ENCODE measurements around the gene FKBP4.

FKBP4 gene

DNA sequence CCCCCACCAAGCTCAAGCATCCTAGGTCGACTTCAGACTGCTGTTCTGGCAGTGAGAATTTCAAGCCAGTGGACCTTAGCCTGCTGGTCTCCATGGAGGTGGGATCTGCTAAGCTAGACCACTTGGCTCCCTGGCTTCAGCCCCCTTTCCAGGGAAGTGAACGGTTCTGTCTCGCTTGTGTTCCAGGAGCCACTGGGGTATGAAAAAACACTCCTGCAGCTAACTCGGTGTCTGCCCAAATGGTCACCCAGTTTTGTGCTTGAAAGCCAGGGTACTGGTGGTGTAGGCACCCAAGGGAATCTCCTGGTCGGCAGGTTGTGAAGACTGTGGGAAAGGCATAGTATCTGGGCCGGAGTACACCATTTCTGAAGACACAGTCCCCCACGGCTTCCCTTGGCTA lies 44.6 kb upstream of the FKBP4 start:
- Histone ChIP-seq H3K4me3 (replicated peaks; ENCODE audit: insufficient read depth, low read length) (no peak overlapping the region), H3K27ac (replicated peaks) (no peak overlapping the region), H3K27me3 (ENCODE audit: insufficient read depth, poor library complexity, severe bottlenecking) (peaks cover 7% of the 10 kb centered on the region)
- TF ChIP-seq SPI1 (IDR thresholded peaks at IDR 0.05; ENCODE audit: borderline replicate concordance, low read depth) = no peak
- TF ChIP-seq GABPA (IDR thresholded peaks at IDR 0.05; ENCODE audit: low read depth) = no peak
- TF ChIP-seq, protein P1, sequence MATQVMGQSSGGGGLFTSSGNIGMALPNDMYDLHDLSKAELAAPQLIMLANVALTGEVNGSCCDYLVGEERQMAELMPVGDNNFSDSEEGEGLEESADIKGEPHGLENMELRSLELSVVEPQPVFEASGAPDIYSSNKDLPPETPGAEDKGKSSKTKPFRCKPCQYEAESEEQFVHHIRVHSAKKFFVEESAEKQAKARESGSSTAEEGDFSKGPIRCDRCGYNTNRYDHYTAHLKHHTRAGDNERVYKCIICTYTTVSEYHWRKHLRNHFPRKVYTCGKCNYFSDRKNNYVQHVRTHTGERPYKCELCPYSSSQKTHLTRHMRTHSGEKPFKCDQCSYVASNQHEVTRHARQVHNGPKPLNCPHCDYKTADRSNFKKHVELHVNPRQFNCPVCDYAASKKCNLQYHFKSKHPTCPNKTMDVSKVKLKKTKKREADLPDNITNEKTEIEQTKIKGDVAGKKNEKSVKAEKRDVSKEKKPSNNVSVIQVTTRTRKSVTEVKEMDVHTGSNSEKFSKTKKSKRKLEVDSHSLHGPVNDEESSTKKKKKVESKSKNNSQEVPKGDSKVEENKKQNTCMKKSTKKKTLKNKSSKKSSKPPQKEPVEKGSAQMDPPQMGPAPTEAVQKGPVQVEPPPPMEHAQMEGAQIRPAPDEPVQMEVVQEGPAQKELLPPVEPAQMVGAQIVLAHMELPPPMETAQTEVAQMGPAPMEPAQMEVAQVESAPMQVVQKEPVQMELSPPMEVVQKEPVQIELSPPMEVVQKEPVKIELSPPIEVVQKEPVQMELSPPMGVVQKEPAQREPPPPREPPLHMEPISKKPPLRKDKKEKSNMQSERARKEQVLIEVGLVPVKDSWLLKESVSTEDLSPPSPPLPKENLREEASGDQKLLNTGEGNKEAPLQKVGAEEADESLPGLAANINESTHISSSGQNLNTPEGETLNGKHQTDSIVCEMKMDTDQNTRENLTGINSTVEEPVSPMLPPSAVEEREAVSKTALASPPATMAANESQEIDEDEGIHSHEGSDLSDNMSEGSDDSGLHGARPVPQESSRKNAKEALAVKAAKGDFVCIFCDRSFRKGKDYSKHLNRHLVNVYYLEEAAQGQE (IDR thresholded peaks at IDR 0.05; ENCODE audit: insufficient replicate concordance, low read depth) = no peak
- TF ChIP-seq POLR2AphosphoS5 (IDR thresholded peaks at IDR 0.05; ENCODE audit: low read depth) = no peak
- TF ChIP-seq, protein P2, sequence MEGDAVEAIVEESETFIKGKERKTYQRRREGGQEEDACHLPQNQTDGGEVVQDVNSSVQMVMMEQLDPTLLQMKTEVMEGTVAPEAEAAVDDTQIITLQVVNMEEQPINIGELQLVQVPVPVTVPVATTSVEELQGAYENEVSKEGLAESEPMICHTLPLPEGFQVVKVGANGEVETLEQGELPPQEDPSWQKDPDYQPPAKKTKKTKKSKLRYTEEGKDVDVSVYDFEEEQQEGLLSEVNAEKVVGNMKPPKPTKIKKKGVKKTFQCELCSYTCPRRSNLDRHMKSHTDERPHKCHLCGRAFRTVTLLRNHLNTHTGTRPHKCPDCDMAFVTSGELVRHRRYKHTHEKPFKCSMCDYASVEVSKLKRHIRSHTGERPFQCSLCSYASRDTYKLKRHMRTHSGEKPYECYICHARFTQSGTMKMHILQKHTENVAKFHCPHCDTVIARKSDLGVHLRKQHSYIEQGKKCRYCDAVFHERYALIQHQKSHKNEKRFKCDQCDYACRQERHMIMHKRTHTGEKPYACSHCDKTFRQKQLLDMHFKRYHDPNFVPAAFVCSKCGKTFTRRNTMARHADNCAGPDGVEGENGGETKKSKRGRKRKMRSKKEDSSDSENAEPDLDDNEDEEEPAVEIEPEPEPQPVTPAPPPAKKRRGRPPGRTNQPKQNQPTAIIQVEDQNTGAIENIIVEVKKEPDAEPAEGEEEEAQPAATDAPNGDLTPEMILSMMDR (IDR thresholded peaks at IDR 0.05; ENCODE audit: insufficient read depth, low read length) = no peak
- no peak for DNase-seq (ENCODE audit: low read depth in 1 of 2, low spot score in 1 of 2)

DNA sequence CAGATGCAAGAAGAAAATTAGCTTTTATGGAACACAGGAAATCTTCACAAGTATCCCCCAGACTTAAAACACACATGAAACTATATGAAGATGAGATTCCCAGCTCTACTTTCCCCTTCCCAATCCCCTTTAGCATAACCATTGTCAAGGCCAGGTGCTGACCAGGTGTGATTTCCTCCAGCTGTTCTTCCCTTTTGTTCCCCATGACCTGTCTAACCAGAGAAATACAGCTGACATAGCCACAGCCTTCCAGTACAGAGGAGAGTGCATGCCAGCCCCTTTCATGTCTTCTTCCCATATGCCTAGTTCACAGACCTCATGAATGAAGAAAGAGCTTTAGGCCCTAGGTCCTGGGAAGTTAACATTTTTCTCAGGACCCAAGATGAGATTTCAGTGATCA lies 43.5 kb upstream of the FKBP4 start:
- Histone ChIP-seq H3K4me3 (replicated peaks; ENCODE audit: insufficient read depth, low read length) (no peak overlapping the region), H3K27ac (replicated peaks) (no peak overlapping the region), H3K27me3 (ENCODE audit: insufficient read depth, poor library complexity, severe bottlenecking) (peaks cover 7% of the 10 kb centered on the region)
- no peak for TF ChIP-seq SPI1 (IDR thresholded peaks at IDR 0.05; ENCODE audit: borderline replicate concordance, low read depth)
- no peak for TF ChIP-seq POLR2AphosphoS5 (IDR thresholded peaks at IDR 0.05; ENCODE audit: low read depth)
- TF ChIP-seq, protein P1 (IDR thresholded peaks at IDR 0.05; ENCODE audit: insufficient replicate concordance, low read depth) = no peak
- TF ChIP-seq, protein P2 (IDR thresholded peaks at IDR 0.05; ENCODE audit: insufficient read depth, low read length) = no peak
- TF ChIP-seq GABPA (IDR thresholded peaks at IDR 0.05; ENCODE audit: low read depth) = no peak
- DNase-seq (ENCODE audit: low read depth in 1 of 2, low spot score in 1 of 2) = no peak

DNA sequence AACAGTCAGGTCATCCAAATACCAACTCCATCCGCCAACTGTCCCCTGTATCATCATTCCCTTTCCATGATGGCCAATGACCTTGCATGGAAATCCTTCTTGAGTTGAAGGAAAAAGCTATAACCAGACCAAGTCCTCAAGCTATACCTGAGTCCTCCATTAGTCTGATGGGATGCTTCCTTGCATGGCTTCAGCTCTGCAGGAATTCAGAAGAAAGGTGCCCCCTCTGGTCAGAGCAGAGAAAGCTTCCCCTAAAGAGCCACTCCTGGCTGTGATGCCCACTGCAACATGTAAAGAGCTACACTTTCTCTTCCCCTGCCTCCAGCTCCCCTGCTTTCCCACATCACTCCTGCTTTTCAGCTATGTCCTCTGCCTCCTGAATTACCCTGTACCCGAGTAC lies 43.1 kb upstream of the FKBP4 start:
- Histone ChIP-seq H3K27ac (replicated peaks) (no peak overlapping the region), H3K4me3 (replicated peaks; ENCODE audit: insufficient read depth, low read length) (no peak overlapping the region), H3K27me3 (ENCODE audit: insufficient read depth, poor library complexity, severe bottlenecking) (peaks cover 7% of the 10 kb centered on the region)
- DNase-seq (ENCODE audit: low read depth in 1 of 2, low spot score in 1 of 2) = no peak
- TF ChIP-seq SPI1 (IDR thresholded peaks at IDR 0.05; ENCODE audit: borderline replicate concordance, low read depth) (no peak), GABPA (IDR thresholded peaks at IDR 0.05; ENCODE audit: low read depth) (no peak), POLR2AphosphoS5 (IDR thresholded peaks at IDR 0.05; ENCODE audit: low read depth) (no peak)
- TF ChIP-seq, protein P1 (IDR thresholded peaks at IDR 0.05; ENCODE audit: insufficient replicate concordance, low read depth) = no peak
- TF ChIP-seq, protein P2 (IDR thresholded peaks at IDR 0.05; ENCODE audit: insufficient read depth, low read length) = no peak

Data from HL-60 (cell line).